NCI-H345 treated with DMSO at 0.1 percent for 48 hours (cell line): ENCODE results near the gene REP15.
"Not testable (repeated sequence)": the region's sequence is repeated elsewhere in the genome, so short reads cannot be mapped to it uniquely, and the experiment has no call there.

Source experiments
- DNase-seq: peaks from one replicate; lab custom pipeline; 2025; ENCODE audit not compliant: unreplicated experiment; lab: John Stamatoyannopoulos, UW

Gene REP15

DNA sequence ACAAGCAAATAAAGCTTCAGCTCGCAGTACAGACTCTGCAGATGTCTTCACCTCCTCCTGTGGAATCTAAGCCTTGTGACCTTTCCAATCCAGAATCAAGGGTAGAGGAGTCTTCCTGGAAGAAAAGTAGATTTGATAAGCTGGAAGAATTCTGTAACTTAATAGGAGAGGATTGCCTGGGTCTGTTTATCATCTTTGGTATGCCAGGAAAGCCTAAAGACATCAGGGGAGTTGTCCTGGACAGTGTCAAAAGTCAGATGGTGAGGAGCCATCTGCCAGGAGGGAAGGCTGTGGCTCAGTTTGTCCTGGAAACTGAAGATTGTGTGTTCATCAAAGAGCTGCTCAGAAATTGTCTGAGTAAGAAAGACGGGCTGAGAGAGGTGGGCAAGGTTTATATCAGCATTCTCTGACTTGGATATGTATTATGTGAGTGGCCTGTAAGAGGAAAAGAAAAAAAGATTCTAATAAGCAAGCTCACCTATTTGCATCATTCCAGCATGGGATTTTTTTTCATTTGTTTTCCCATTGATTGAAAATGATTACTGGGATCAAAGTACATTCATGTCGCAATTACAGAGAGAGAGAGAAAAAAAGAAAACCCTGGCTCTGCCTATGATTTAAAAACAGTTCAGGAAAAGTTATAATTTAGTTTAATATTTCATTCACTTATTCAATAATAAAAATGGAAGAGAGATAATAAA is 767 bp downstream of the REP15 start:
- DNase-seq: no peak

- peak; percentile 19 for DNase-seq
Measured at GRCh38 chr12:27703720-27704452, 7.6 kb downstream of the REP15 start.

DNA sequence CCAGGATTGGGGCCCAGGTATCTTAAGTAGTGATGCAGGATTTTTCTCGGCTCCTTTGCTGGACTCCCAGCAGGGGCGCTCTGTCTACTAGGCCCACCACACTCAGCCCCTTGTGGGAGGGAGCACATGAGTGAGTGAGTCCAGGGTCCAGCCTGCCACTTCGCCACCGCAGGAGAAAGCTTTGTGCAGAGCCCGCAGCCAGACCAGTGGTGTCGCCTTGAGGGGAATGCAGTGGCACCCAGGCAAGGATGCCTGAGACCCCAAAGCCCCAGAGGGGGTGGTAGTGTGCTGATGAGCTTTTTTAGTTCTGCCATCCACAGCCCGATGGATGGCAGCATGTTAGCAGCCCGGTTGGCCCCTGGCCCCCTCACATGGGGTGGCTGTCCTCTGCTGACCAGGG is 9.0 kb downstream of the REP15 start:
- no peak for DNase-seq

GRCh38 chr12:27707216-27707615 is 11.0 kb downstream of the REP15 start:
- DNase-seq: no peak

DNA sequence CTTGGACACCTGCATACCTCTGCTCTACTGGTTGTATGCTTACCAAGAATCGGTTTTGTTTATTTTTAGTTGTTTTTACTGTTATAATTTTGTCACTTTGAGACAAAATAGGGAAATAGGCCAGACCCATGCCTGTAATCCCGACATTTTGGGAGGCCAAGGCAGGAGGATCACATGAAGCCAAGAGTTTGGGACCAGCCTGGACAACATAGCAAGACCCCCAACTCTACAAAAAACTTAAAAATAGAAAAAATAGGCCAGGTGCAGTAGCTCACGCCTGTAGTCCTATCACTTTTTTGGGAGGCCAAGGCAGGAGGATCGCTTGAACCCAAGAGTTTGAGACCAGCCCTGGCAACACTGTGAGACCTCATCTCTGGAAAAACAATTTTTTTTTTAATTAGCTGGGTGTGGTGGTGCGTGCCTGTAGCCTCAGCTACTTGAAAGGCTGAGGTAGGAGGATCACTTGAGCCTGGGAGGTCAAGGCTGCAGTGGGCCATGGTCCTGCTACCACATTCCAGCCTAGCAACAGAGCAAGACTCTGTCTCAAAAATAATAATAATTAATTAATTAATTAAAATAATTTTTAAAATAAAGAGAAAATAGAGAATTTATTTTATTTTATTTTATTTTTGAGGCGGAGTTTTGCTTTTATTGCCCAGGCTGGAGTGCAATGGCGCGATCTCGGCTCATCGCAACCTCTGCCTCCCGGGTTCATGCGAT is 13.1 kb downstream of the REP15 start:
- no peak for DNase-seq

GRCh38 chr12:27709932-27710591 is 13.8 kb downstream of the REP15 start:
- DNase-seq: peak; percentile 85

DNA sequence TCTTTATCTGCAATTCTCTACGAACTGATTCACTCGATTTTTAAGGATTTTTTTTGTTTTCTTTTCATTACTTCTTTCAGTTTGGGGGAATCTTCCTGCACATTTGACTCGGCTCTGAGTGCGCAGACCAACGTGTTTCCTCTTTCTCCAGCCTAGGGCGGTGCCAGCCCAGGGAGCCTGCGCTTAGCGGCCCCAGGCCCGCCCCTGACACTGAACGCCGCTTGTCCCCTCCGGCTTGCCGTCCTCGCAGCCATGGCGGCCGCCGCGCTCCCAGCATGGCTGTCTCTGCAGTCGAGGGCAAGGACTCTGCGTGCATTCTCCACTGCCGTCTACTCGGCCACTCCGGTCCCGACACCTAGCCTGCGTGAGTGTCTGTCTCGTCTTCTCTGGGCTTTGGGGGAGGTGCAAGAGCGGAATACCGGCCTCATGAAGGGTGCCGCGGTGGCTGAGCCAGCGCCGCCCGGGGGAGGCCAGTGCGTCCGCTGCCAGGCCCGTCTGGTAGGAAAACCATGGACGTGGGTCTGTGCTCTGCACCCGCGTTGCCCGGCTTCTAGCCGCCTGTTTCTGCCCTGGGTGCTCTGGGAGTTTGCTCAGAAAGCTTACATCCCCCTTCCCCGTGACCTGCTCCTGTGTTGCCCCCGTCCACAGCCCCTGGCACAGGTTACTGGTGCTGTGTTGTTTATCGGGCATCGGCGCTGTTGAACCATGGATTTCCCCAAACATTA is 14.5 kb downstream of the REP15 start, which contains the start of gene MRPS35:
Gene MRPS35, plus strand, starts transcription at position 241 of the 725 bp plus-strand sequence. Its CDS starts 12 bp downstream, at position 253.
- peak; percentile 85 for DNase-seq

- DNase-seq: peak; percentile 24
Measured at GRCh38 chr12:27711317-27711682, 15.1 kb downstream of the REP15 start.

DNA sequence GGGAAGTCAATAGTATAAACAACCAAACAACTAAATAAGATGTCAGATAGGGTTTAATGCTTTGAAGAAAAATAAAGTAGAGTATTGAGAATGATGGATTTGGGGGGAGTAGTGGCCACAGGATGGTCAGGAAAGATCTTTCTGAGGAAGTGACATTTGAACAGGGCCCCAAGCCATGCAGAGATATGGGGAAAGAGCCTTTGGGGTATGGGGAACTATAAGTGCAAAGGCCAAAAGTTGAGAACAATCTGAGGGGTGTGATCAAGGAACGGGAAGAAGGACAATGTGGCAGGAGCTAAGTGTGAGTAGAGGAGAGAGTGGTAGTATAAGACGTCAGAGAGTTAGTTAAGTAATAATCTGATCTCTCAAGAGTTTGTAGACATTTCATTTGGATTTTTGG is 15.7 kb downstream of the REP15 start:
- DNase-seq: no peak

GRCh38 chr12:27723212-27723611 is 27.0 kb downstream of the REP15 start:
- no peak for DNase-seq

DNA sequence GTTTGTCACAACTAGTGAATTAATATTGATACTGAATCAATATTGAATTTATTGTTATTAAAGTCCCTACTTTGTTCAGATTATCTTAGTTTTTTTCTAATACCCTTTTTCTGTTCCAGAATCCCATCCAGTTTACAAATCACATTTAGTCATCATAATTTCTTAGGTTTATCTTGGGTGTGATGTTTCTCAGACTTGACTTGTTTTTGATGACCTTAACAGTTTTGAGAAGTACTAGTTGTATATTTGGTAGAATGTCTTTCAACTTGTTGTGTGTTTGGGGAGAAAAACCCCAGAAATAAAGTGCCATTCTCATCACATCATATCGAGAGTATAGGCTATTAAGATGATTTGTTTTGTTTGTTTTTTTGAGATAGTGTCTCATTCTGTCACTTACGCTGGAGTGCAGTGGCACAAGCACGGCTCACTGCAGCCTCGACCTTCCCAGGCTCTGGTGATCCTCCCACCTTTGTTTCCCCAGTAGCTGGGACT is 33.9 kb downstream of the REP15 start:
- DNase-seq: no peak

GRCh38 chr12:27732281-27732680 is 36.0 kb downstream of the REP15 start:
- no peak for DNase-seq

DNA sequence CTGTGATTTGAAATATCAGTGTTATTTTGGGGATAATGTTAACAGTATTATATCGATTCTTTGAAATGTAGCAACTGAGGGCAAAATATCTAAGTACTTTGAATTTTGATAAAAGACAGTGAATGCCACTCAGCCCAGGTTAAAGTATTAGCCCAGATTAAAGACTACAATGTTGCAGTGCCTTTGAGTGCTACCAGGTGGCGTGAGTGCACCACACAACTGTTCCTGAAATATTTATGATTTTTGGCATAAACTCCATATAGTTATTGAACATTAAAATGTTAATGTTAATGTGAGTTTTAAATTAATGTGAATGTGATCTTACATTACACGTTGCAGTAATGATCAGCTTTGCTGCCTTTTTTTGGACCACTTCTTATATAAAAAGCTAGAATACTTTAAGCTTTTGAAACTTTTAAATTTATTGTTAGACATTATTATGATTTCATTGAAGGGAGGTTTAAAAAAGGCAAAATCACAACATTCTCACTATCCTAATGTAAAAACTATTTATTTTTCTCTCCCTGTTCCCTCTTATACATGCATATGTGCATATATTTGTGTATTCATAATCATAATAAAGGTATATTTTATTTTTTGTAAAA is 36.9 kb downstream of the REP15 start:
- peak; percentile 15 for DNase-seq

DNA sequence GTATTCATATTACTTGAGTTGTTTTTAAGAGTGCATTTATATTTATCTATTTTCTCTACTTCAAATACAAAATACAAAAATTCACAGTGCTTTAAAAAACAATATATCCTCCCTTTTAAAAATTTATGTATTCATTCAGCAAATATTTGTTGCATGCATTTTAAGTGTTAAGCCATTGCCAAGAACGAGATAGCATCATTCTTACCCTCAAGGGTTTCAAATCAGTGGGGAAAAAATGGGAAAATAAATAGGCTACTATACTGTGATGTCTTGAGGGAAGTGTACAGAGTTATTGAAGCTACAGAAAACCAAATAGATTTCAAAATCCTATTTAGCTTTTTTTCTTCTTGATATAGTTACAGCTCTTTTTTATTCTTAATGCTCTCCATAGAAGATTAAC is 37.5 kb downstream of the REP15 start:
- DNase-seq: no peak

- not testable (repeated sequence) for DNase-seq
Measured at GRCh38 chr12:27734321-27734720, 38.1 kb downstream of the REP15 start.

DNA sequence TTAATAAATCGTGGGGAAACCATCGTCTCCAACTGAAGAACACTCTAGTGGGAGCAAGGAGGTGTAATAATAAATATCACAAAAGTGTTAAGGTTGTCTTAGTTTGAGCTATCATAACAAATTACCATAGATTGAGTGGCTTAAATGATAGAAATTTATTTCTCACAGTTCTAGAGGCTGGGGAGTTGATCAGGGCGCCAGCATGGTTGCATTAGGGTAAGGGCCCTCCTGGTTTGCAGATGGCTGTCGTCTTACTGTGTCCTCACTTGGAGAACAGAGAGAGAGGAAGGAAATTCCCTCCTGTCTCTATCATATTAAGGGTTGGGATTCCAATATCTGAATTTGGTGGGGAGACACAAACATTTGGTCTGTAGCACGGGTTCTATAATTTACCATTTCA is 47.4 kb downstream of the REP15 start:
- no peak for DNase-seq

DNA sequence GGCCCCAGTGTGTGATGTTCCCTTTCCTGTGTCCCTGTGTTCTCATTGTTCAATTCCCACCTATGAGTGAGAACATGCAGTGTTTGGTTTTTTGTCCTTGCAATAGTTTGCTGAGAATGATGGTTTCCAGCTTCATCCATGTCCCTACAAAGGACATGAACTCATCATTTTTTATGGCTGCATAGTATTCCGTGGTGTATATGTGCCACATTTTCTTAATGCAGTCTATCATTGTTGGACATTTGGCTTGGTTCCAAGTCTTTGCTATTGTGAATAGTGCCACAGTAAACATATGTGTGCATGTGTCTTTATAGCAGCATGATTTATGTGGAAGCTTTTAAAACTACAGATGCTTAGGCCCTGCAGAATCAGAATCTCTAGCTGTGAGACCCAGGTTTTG is 49.5 kb downstream of the REP15 start:
- DNase-seq: not testable (repeated sequence)
